NCI-H1930 (cell line): ENCODE data around the gene ATP5PD.
"Not testable (repeated sequence)": the region's sequence is repeated elsewhere in the genome, so short reads cannot be mapped to it uniquely, and the experiment has no call there.

Experiments used
- DNase-seq, 2 experiments: peaks; one replicate each; lab custom pipeline; 2025; lab: John Stamatoyannopoulos, UW

The ATP5PD gene

GRCh38 chr17:75077496-75078283 is 30.9 kb upstream of the ATP5PD start:
- peak; percentile 48 to 71 for DNase-seq

- no peak for DNase-seq
These were observed 30.3 kb upstream of the ATP5PD start for GRCh38 chr17:75077072-75077495.

GRCh38 chr17:75075597-75076336 is 29.0 kb upstream of the ATP5PD start:
- no peak for DNase-seq

GRCh38 chr17:75074532-75074931 is 27.8 kb upstream of the ATP5PD start:
- DNase-seq = no peak

- DNase-seq = no peak
These were observed 26.9 kb upstream of the ATP5PD start for GRCh38 chr17:75073618-75074047.

- DNase-seq = not testable (repeated sequence)
These were observed 26.1 kb upstream of the ATP5PD start for GRCh38 chr17:75072909-75073308.

- DNase-seq = not testable (repeated sequence)
These were observed 24.9 kb upstream of the ATP5PD start for GRCh38 chr17:75071478-75072271.

GRCh38 chr17:75069783-75070182 is 23.0 kb upstream of the ATP5PD start:
- DNase-seq = no peak

GRCh38 chr17:75068750-75069149 is 22.0 kb upstream of the ATP5PD start:
- DNase-seq = no peak

- DNase-seq = no peak
These were observed 21.1 kb upstream of the ATP5PD start for GRCh38 chr17:75067856-75068255.

GRCh38 chr17:75065562-75066151 is 18.9 kb upstream of the ATP5PD start:
- no peak for DNase-seq

- DNase-seq = no peak
These were observed 18.2 kb upstream of the ATP5PD start for GRCh38 chr17:75064867-75065561.

GRCh38 chr17:75064460-75064859 is 17.7 kb upstream of the ATP5PD start:
- DNase-seq = no peak

- DNase-seq = no peak
These were observed 17.3 kb upstream of the ATP5PD start for GRCh38 chr17:75064040-75064439.

GRCh38 chr17:75063626-75064025 is 16.9 kb upstream of the ATP5PD start:
- no peak for DNase-seq

GRCh38 chr17:75063201-75063600 is 16.4 kb upstream of the ATP5PD start:
- DNase-seq = no peak

GRCh38 chr17:75061618-75062017 is 14.8 kb upstream of the ATP5PD start:
- DNase-seq = no peak

- no peak for DNase-seq
These were observed 14.3 kb upstream of the ATP5PD start for GRCh38 chr17:75061055-75061438.

- DNase-seq = no peak
These were observed 13.8 kb upstream of the ATP5PD start for GRCh38 chr17:75060434-75061054.

- no peak for DNase-seq
These were observed 12.9 kb upstream of the ATP5PD start for GRCh38 chr17:75059369-75060345.
